Left renal cortex interstitium (tissue), 4 donors: ENCODE results near the gene KIAA0319L. TPM values are rescaled to one million over a fixed set of nuclear protein-coding genes. Genes with fewer than 3 reads are reported as not detected.
"Not testable (repeated sequence)": the region's sequence is repeated elsewhere in the genome, so short reads cannot be mapped to it uniquely, and the experiment has no call there.

ENCODE experiments used
- DNase-seq, 4 donors: peaks; one replicate each; pipeline ENCODE4 v3.0.0-alpha.2; 2013; ENCODE audit warnings: low read depth in 4 of 4, low spot score in 2 of 4, missing footprints in 1 of 4
- polyA plus RNA-seq, 4 donors: library from polyadenylated mRNA; unstranded; fragments of 120-200 nt; gene quantifications; one replicate each; pipeline ENCODE4 v1.2.1, GENCODE V29; 2013; ENCODE audit not compliant: insufficient read length in 4 of 4

Gene KIAA0319L
- polyA plus RNA-seq, 4 donors, result 56.1 to 88.7 (median 68.8) TPM

- DNase-seq, result no peak
These were observed 28.1 kb upstream of the KIAA0319L start for GRCh38 chr1:35585281-35585680.

GRCh38 chr1:35581621-35582020 is 24.4 kb upstream of the KIAA0319L start:
- not testable (repeated sequence) for DNase-seq

- no peak for DNase-seq
These were observed 23.8 kb upstream of the KIAA0319L start for GRCh38 chr1:35580949-35581388.

GRCh38 chr1:35577071-35577998 is 20.1 kb upstream of the KIAA0319L start:
- DNase-seq, result no peak

- DNase-seq, result not testable (repeated sequence)
These were observed 19.5 kb upstream of the KIAA0319L start for GRCh38 chr1:35576766-35577070.

GRCh38 chr1:35576061-35576765 is 19.0 kb upstream of the KIAA0319L start:
- no peak for DNase-seq

- DNase-seq, result no peak
These were observed 18.3 kb upstream of the KIAA0319L start for GRCh38 chr1:35575416-35575958.

GRCh38 chr1:35574655-35575415 is 17.6 kb upstream of the KIAA0319L start:
- no peak for DNase-seq

- no peak for DNase-seq
These were observed 17.0 kb upstream of the KIAA0319L start for GRCh38 chr1:35574125-35574654.

GRCh38 chr1:35573198-35574124 is 16.3 kb upstream of the KIAA0319L start, which contains the start of gene TFAP2E:
Gene TFAP2E (plus strand): TSS chr1:35573314. CDS start chr1:35573578, 264 bp downstream.
- DNase-seq, result no peak

- no peak for DNase-seq
These were observed 15.1 kb upstream of the KIAA0319L start for GRCh38 chr1:35572296-35572695.

- no peak for DNase-seq
These were observed 14.1 kb upstream of the KIAA0319L start for GRCh38 chr1:35571263-35571662.

- DNase-seq, result no peak
These were observed 13.5 kb upstream of the KIAA0319L start for GRCh38 chr1:35570589-35571137.

GRCh38 chr1:35569936-35570335 is 12.7 kb upstream of the KIAA0319L start:
- DNase-seq, result no peak

GRCh38 chr1:35568975-35569395 is 11.8 kb upstream of the KIAA0319L start:
- peak in 2 of 4 donors; percentile 54 to 69 for DNase-seq

- DNase-seq, result no peak
These were observed 10.8 kb upstream of the KIAA0319L start for GRCh38 chr1:35567947-35568558.

GRCh38 chr1:35565742-35566133 is 8.5 kb upstream of the KIAA0319L start:
- no peak for DNase-seq

GRCh38 chr1:35564884-35565741 is 7.9 kb upstream of the KIAA0319L start:
- no peak for DNase-seq
